Middle frontal gyrus (tissue), 1 donor: ENCODE data around the gene ZNF836.
"Not testable (repeated sequence)": the region's sequence is repeated elsewhere in the genome, so short reads cannot be mapped to it uniquely, and the experiment has no call there.

Experiments
- DNase-seq: peaks from one replicate; pipeline ENCODE4 v3.0.0-alpha.2; 2015; ENCODE audit warnings: low spot score; ENCODE audit errors: extremely low spot score

Gene ZNF836

DNA sequence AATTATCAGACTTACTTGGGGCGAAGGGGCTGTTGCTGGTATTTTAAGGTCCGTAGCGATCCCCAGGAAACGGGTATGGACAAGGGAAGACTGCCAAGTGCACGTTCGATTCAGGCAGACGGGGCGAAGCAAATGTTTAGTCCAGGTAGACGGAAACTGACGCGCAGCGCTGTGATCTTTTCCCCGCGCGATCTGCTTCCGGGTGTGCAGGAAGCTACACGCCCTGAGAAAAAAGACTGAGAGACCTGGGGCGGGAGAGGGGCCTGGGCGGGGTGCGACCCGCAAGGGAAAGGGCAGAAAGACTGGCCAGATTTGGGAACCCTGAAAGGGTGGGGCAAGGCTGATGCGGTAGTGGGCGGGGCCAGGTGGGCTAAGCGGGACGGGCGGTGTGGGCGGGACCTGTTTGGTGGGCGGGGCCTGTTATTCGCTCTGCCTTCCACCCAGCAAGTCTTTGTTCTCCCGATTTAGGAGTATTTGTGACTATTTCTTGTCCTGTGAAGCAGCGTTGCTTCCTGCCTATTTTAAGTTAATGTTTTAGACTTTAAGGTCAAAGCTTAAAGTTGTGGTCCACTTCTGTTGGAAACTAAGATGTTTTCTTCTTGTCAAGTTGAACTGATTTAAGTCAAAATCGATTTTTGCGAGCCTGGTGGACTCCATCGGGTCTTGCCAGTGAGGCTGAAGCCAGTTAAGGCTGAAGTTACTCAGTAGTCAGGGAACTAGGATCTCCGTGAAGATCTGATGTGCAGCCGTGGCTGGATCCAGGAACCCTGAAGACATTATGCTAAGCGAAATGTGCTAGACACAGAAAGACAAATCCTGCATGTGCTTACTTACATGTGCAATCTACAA is at the start of gene ZNF836:
ZNF836 (minus strand) TSS at position 301 of the 849 bp plus-strand sequence. CDS start 3,549 bp downstream, outside the sequence.
- DNase-seq, result peak; percentile 9

DNA sequence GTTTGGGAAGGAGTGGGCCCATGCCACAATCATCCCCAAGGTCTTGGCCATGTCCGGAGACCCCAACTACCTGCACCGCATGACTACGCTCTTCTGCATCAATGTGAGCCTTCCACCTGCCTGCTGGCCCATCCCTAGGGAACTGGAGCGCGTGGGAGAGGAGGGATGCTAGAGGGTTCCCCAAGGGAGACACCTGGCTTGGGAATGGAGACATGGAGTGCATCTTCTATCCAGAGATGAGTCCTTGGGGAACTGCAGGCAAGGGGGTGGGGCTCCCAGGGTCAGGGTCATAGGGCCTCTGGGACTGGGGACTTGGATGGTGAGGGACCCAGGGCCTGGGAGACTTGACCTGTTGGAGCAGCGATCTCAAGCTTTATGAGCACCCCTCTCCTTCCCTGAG is 49.6 kb upstream of the ZNF836 start:
- DNase-seq, result no peak

DNA sequence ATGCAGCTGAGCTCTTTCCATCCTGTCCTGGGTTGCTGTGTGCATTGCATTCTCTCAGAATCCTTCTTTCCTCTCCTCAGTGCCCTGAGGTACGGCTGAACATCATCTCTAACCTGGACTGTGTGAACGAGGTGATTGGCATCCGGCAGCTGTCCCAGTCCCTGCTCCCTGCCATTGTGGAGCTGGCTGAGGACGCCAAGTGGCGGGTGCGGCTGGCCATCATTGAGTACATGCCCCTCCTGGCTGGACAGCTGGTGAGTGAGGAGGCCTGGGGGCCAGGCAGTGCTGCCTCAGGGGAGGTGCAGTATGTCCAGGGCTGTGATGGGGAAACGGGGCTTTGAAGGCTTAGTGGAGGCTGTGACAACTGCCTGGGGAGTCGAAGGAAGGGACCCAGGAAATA is 48.2 kb upstream of the ZNF836 start:
- no peak for DNase-seq

DNA sequence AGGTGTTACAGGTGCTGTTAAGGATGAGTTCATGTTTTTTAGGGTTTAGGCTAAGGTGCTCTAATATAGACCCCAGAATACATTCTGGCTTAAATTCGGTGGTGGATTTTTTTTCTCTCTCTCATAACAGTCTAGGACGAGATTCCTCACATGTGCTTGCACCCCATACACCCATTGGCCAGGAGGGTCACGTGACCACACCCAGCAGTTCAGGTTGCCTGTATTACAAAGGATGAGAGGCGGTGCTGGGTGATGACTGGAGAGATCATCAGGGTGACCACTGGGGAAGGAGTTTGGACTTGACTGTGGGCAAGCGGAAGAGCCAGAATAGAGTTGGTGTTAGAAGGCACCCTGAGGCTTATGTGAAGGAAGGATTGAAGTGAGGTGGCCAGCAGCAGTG is 46.2 kb upstream of the ZNF836 start:
- DNase-seq, result no peak

DNA sequence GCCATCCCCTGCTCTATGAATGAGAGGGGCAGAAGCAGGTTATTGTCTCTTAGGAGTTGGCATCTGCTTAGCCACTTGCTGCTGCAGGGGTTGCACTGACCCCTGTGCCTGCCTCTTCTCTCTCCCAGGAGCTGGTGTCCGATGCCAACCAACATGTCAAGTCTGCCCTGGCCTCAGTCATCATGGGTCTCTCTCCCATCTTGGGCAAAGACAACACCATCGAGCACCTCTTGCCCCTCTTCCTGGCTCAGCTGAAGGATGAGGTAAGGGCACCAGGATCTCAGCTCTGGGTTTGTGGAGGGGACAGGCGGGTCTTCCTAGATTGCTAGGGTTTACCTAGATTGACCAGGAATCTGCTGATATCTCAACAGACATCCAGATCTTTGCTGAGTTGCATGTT is 45.0 kb upstream of the ZNF836 start:
- DNase-seq, result no peak

DNA sequence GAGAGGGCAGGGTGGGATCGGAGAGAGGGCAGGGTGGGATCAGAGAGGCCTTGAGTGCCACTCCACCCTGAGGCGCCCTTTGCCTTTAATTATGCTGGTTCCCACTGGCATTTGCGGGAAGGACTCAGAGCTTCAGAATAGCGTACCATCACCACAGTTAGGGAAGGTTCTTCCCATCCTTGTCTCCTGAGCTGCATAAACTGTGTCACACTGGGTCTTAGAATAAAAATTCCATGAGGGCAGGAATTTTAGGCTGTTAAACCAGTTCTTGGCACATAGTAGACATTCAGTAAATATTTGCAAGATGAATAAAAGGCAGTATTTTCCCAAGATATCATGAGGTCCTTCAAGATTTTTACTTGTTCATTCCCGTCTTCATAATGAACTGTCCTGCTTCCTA is 42.8 kb upstream of the ZNF836 start:
- no peak for DNase-seq

DNA sequence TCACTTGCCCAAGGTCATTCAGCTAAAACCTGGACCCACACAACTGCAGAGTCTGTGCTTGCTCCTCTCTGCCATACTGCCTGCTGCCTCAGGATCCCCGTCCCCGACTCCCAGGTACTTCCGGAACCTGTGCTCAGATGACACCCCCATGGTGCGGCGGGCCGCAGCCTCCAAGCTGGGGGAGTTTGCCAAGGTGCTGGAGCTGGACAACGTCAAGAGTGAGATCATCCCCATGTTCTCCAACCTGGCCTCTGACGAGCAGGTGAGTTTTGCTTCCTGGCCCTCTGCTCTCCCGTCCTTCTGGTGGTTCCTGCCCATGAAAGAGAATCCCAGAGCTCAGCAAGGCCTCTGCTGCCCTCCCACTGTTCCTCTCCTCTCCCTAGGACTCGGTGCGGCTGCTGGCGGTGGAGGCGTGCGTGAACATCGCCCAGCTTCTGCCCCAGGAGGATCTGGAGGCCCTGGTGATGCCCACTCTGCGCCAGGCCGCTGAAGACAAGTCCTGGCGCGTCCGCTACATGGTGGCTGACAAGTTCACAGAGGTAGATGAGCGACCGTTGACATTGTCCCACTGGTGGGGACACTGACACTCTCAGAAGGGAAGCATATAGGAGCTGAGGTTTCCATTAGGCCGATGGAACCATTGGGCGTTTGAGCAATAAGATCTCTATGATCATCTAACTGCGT is 41.3 kb upstream of the ZNF836 start:
- no peak for DNase-seq

DNA sequence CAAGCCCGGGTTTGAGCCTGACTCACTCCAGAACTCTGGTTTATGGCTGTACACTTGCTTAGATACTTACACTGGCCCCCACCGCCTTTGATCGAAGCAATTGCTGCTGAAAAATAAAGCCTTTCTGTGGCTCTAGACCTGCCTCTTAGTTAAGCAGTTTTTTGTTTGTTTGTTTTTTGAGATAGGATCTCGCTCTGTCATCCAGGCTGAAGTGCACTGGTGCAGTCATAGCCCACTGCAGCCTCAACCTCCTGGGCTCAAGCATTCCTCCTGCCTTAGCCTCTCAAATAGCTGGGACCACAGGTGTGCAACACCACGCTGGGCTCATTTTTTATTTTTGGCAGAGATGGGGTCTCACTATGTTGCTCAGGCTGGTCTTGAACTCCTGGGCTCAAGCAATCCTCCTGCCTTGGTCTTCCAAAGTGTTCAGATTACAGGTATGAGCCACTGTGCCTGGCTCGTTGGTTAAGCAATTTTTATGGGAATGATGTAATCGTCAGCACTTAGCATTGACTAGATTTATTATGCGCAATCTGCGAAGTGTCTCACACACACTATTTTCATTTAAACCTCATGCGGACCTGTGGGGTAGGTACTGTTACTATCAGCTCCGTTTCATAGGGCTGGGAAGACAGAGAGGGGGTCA is 40.6 kb upstream of the ZNF836 start:
- no peak for DNase-seq

DNA sequence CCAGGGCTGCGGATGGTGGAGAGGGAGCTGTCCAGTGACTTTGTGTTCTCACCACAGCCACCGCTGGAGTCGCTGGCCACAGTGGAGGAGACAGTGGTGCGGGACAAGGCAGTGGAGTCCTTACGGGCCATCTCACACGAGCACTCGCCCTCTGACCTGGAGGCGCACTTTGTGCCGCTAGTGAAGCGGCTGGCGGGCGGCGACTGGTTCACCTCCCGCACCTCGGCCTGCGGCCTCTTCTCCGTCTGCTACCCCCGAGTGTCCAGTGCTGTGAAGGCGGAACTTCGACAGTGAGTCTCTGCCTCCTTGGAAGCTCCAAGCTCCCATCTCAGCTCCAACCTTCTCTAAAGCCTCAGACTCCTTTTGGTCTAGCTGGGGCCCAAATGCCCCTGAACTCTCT is 39.8 kb upstream of the ZNF836 start:
- no peak for DNase-seq

DNA sequence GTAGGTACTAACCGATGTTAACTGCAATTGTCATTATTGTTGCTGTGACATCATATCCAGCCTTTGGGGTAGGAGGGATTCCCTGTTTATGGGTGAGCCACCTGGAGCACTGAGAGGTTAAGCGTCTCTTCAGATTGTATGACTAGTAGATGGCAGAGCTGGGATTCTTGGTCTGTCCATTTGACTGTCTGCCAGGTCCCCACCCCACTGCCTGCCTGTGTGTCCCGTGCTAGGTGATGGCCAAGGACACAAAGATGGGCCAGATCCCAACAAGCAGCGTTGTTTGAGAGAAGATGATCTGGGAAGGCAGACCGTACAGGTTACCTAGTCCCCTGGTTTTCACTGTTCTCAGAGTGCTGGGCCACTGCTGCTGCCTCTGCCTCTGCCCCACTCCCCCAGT is 35.1 kb upstream of the ZNF836 start:
- DNase-seq, result no peak

DNA sequence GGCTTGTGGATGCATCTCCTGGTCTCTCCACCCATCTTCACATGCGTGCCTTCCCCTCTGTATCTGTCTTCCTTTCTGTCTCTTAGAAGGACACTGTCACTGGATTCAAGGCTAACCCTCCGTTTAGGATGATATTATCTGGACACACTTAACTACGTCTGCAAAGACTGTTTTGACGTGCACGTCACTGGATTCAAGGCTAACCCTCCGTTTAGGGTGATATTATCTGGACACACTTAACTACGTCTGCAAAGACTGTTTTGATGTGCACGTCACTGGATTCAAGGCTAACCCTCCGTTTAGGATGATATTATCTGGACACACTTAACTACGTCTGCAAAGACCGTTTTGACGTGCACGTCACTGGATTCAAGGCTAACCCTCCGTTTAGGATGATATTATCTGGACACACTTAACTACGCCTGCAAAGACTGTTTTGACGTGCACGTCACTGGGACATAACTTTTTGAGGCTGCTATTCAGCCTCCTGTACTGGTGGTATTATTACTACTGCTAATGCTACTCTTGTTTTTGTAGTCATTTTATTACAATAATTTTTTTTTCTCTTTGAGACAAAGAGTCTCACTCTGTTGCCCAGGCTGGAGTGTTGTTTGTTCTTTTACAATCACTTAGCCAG is 29.5 kb upstream of the ZNF836 start:
- DNase-seq, result not testable (repeated sequence)

DNA sequence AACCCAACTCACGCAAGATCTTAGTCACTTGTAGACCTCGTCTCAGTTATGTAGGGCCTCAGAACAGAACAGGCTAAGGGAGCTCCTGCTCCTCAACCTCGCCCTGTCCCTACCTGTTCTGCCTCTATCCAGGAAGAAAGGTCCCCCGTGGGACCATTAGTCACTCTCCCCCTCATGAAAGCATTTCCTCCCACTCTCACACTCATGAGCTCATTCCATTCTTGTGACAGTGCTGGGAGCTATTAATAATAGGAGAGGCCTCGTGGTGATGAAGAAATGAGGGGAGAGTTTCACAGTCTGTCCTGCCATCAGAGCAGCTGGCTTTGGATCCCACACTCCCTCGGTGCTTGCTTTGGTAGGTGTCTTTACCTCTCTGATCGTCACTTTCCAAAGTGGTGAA is 28.6 kb upstream of the ZNF836 start:
- no peak for DNase-seq

DNA sequence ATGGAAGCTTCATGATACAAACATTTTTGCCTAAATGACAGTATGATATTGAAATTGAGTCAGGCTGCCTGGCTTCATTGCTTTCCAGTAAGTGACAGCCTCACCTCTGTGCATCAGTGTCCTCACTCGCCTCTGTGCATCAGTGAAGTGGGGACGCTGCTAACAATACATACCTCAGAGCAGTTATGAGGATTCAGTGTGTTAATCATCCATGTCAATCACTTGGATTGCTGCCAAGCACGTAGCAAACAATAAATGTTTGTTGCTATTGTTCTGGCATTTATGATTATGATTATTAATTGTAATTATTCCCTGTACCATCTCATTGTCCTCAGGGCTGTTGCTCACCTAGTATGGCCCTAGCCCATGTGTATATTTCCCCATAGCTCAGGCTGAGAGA is 27.3 kb upstream of the ZNF836 start:
- DNase-seq, result no peak

DNA sequence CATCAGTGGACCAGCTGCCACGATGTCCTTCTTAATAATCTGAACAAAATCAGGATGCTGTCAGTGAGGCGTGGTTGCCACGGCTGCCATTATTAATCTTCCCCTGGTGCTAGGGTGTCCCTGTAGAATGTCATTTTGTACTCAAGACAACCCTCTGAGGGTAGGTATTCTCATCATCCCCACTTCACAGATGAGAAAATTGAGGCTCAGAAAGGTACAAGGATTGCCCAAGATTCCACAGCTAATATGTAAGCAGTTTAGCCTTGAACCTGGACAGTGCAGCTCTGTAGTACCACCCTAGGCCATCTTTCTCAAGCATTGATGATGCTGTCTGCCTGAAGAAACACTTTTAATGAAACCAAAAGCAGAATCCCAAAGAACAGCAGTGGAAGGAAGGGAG is 26.5 kb upstream of the ZNF836 start:
- DNase-seq, result no peak

DNA sequence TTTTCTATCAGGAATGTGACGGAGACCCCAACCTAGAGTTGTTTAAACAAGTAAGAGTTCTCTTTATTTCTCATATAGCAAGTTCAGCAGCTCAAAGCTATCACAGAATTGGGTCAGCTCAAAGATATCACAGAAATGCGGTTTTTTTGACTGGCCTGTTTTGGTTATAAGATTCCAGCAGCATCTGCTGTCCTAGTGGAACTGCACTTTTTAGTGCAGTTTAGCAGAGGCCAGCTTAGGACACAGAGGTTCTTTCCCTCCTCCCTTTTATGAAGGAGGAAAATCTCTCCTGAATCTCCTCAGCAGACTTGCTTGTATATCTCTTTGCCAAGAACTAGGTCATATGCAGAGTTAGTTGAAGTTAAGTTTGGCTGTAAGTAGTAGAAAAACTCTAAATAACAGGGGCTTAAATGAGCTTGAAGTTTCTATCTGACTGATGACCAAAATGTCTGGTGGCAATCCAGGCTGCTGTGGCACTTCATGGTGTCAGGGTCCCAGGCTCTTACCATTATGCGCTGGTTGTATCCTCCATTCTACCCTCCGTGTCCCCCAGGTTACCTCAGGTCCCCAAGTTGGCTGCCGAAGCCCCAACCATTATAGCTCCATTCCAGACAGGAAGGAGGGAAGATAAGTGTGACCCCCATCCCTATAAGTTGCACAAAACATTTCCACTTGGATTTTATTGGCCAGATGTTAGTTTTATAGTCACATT is 25.0 kb upstream of the ZNF836 start:
- no peak for DNase-seq

DNA sequence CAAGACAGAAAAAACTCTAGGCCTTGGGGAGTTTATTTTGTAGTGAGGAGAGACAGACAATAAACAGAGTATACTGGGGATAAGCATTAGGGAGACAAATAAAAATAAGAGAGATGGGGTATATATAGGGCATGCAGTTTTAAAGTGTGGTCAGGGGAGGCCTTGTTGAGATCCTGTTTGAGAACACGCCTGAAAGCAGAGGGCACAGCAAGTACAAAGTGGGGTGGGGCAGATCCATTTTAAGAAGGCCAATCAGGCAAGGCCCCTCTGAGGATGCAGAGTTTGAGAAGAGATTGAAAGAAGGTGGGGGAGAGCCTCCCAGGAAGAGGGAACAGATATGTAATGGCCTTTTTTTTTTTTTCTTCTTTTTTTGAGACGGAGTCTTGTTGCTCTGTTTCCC is 20.5 kb upstream of the ZNF836 start:
- DNase-seq, result no peak

DNA sequence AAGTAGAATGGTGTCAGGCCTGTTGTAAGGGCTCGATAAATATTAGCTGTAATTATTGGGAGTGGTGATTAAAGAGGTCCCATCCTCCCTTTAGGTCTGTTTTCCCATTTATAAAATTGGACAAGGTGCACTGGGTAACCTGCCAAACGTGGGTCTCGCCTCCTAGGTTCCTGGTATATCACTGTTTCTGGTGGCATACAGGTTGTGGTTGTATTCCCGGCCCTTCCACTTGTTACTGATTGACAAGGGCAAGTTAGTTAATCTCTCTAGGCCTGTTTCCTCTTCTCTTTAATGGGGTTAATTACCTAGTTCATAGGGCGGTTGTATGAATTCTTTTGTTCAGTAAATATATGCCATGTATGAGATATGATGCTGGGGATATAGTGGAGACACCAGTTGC is 20.0 kb upstream of the ZNF836 start:
- DNase-seq, result no peak

DNA sequence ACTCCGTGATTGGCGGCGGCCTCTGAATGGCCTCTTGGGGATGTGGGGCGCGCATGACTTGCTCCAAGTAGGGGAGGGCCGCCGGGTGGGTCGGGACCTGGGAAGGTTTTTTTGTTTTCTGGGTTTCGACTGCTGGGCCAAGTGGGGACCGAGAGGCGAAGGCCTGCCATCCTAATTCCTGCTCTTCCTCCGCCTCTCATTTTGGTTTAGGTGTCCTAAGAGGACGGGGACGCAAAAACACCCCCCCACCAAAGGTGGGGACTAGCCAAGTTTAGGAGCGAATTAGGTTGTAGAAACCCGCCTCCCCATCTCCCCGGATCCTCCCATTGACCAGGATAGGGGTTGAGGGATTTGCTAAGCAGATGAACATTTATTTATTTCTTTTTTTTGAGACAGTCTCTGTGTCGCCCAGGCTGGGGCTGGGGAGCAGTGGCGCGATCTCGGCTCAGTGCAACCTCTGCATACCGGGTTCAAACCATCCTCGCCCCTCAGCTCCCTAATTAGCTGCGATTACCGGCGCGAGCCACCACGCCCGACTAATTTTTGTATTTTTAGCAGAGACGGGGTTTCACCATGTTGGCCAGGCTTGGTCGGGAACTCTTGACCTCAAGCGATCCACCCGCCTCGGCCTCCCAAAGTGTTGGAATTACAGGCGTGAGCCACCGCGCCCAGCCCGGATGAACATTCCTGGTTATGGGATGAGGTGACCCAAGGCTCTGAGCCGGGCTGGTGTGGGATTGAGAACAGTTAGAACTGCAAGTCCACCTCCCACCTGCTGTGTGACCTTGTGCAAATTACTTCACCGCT is 19.3 kb upstream of the ZNF836 start:
- no peak for DNase-seq

DNA sequence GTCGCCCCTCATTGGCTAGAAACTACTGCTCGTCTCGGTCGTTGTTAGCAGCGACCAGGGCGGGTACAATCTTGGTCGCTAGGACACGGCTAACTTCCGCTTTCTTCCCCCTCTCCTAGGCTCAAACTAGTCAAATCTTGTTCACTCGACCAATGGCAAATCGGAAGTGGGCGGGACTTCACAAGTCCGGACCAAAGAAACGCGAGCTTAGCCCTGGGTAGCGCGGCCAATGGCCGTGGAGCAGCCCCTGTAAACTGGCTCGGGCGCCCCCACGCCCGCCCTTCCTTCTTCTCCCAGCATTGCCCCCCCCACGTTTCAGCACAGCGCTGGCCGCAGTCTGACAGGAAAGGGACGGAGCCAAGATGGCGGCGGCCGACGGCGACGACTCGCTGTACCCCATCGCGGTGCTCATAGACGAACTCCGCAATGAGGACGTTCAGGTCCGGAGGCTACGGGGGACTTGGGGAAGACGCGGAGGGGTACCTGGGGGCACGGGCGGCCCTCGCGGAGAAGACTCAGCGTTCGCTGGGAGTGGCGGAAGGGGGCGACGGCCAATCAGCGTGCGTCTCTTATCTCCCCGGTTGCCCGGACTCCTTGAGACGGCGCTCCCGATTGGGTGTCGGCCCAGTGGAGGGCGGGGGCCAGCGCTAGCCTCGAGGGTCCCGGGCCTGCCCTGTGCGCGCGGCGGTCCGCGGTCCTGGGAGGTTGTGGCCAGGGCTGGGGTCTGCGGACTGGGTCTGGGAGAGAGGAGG is 18.5 kb upstream of the ZNF836 start, which contains the start of gene PPP2R1A:
PPP2R1A (plus strand) TSS at position 318 of the 752 bp plus-strand sequence; CDS start at position 363, 45 bp downstream.
- DNase-seq, result peak; percentile 100
